ENCODE measurements around the gene PIGT.

- no peak for TF ChIP-seq POLR2AphosphoS5 (IDR thresholded peaks at IDR 0.05; ENCODE audit: low read depth, low read length)
- TF ChIP-seq MAX (IDR thresholded peaks at IDR 0.05; ENCODE audit: low read depth), result no peak
- no peak for TF ChIP-seq CTCF (IDR thresholded peaks at IDR 0.05)
- TF ChIP-seq TCF12 (IDR thresholded peaks at IDR 0.05), result no peak
- TF ChIP-seq JUND (IDR thresholded peaks at IDR 0.05), result no peak
- no peak for TF ChIP-seq SIN3A (IDR thresholded peaks at IDR 0.05; ENCODE audit: borderline replicate concordance, low read depth, low read length)
- no peak for TF ChIP-seq USF1 (IDR thresholded peaks at IDR 0.05; ENCODE audit: borderline replicate concordance, low read depth)
- TF ChIP-seq NRF1 (IDR thresholded peaks at IDR 0.05; ENCODE audit: low read depth, low read length), result no peak
Observed at GRCh38 chr20:45461225-45461624, 45.3 kb downstream of the PIGT start.

Data from SK-N-SH (cell line).